Ammon's horn (tissue), 1 donor: Measurements from ENCODE around the gene TAS2R7.
"Not testable (repeated sequence)": the region's sequence is repeated elsewhere in the genome, so short reads cannot be mapped to it uniquely, and the experiment has no call there.

Experiments used
- DNase-seq: peaks from one replicate; pipeline ENCODE4 v3.0.0-alpha.2; 2016; ENCODE audit warnings: low spot score

TAS2R7 gene, protein sequence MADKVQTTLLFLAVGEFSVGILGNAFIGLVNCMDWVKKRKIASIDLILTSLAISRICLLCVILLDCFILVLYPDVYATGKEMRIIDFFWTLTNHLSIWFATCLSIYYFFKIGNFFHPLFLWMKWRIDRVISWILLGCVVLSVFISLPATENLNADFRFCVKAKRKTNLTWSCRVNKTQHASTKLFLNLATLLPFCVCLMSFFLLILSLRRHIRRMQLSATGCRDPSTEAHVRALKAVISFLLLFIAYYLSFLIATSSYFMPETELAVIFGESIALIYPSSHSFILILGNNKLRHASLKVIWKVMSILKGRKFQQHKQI

GRCh38 chr12:10802587-10802986, at the start of gene TAS2R7:
TAS2R7 (minus strand) TSS chr12:10802627; CDS start chr12:10802570, 57 bp downstream.
- DNase-seq: no peak

- DNase-seq: no peak
Observed at GRCh38 chr12:10851243-10851858, 48.9 kb upstream of the TAS2R7 start.

DNA sequence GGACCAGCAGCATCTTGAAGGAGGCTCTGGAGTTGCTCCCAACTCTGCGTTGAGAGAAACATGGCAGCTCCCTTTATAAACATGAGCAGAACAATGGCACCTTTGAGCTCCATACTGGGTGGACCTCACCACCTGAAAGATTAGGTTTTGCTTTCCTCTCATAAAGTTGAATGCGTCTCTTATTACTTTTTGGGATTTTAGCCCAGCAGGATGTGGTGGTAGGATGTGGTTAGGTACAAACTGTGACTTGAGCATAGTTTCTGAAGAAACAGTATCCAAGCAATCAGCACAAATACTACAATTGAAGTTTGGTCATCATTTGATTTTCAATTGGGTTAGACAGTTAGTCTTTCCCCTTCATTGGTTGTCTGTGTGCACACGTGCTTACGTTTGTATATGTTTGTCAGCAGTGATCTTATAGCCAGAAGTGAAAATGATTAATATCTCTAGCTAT, 47.0 kb upstream of the TAS2R7 start, which contains the start of gene PRR4:
Gene PRR4 (minus strand): TSS at position 51 of the 454 bp plus-strand sequence. CDS start 38 bp downstream, at position 13.
- no peak for DNase-seq

DNA sequence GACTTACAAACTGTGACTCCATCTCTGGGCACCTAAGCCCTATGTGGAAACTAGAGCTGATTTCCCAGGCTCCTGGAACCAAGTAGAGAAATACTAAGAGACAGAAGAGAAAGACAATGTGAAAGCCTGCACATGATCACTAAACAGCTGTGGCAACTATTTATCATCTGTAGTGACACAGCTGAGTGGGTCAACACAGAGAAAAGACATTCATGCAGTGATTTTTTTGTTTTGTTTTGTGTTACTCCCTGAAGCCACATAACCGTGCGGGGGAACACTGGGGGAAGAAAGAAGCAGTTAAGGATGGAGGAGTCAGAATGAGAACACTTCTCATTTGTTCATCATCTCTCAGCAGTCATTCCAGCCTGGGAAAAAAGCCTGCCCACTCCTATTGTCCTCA, 45.3 kb upstream of the TAS2R7 start:
- no peak for DNase-seq

GRCh38 chr12:10842862-10843261, 40.4 kb upstream of the TAS2R7 start:
- no peak for DNase-seq

DNA sequence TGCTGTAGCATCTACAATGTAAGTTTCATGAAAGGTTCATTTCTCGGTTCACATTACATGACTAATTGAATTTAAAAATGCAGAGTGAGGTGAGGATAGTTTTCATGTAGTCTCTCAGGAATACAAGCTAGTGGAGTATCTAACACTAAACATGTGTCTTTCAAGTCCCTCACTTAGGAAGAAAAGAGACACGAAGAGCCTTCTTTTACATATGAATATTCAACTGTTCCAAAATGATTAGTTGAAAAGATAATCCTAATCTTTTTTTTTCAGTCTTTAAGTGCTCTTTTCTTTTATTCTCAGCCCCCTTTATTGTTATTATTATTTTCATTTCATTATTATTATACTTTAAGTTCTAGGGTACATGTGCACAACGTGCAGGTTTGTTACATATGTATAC, 36.0 kb upstream of the TAS2R7 start:
- no peak for DNase-seq

GRCh38 chr12:10829994-10830393, 27.6 kb upstream of the TAS2R7 start:
- no peak for DNase-seq

DNA sequence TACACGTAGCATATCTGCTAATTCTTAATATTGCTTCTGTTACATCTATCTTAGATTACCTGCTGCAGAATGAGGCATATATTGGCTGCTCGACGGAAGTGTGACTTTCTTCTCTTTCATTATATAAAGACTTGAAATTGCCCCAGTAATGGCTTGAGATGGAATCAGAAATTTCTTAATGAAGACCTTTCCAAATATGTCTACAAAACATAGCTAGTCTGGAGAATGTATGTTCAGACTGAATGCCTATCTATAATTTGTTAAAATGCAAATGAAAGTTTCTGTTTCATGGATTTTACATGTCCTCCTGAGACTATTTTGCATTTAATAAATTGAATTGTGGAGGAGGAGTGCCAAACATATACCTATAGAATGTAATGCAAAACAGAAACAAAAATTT, 23.8 kb upstream of the TAS2R7 start, which contains the start of gene TAS2R10:
Gene TAS2R10 (minus strand): TSS at position 101 of the 400 bp plus-strand sequence. CDS start 89 bp downstream, at position 12.
- DNase-seq: no peak

- DNase-seq: no peak
Observed at GRCh38 chr12:10824957-10825356, 22.5 kb upstream of the TAS2R7 start.

DNA sequence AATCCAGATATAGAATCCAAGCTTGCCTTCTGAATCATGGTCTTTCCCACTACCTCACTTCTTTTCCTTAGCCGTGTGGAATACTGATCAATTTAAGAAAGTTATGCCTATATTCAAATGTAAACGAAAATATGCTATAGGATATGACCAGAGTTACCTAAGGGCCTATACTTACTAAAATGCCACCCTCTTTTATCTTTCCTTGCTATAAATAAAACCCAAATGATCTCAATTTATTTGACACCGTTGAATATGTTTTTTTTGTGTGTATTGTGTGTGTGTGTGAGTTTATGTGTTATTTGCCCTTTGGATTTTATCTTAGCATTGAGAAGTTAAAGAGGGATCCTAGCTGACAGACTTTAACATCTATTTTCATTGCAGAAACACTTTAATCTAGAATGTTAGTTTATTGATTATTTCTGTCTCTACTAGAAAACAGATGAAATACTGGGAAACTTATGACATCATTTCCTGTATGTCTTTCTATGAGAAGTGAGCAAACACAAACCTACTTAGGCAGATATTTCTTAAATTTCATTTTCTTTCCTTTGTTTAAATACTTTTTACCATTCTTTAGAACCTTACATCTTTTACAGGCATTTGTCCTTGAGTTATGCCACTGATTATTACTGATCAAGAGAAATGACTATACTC, 9.6 kb upstream of the TAS2R7 start:
- no peak for DNase-seq

- DNase-seq: no peak
Observed at GRCh38 chr12:10810068-10810467, 7.6 kb upstream of the TAS2R7 start, which contains the start of gene TAS2R9. TAS2R9 (minus strand) TSS chr12:10810168; CDS start chr12:10810075, 93 bp downstream.

DNA sequence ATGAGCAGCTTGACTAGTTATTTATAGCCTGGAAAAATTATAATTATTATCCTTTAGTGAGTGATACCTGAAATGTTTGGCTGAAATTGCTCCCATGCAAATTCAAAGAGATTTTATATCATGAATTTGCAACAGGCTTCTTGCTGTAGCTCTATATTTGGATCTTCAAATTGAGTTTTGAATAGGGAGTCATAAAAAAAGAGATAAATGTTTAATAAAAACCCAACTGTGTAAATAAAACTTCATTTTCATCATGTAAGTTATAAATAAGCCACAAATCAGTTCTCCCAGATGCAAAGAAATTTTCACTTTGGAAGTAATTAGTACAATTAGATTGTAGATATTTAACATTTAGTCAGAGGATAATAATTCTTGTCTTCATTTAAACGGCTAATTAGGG, 4.8 kb upstream of the TAS2R7 start, which contains the start of gene TAS2R8:
Gene TAS2R8 (minus strand): TSS at position 101 of the 400 bp plus-strand sequence. CDS start 306 bp downstream, outside the sequence.
- no peak for DNase-seq

GRCh38 chr12:10801741-10802140, 686 bp downstream of the TAS2R7 start:
- DNase-seq: no peak

DNA sequence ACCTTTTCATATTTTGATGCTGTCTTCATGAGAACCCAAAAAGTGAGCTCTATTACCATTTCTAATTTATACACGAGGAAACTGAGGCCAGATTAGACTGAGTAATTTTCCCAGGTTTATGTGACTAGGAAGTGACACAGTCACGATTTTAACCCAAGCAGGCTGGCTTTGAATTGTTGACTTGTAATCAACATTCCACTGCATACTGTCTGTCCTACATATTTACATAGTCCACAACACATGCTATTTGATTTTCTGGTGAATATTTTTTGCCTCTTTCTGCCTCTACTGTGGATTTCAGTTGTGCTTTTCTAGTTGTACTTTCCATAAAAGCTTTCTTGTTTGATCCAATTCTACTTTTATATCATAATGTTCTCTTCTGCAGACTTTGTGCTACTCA, 8.2 kb downstream of the TAS2R7 start:
- DNase-seq: no peak

GRCh38 chr12:10791769-10792168, 10.7 kb downstream of the TAS2R7 start:
- not testable (repeated sequence) for DNase-seq

GRCh38 chr12:10783252-10783651, 19.2 kb downstream of the TAS2R7 start:
- DNase-seq: no peak

- no peak for DNase-seq
Observed at GRCh38 chr12:10779103-10779502, 23.3 kb downstream of the TAS2R7 start.

GRCh38 chr12:10771132-10771733, 31.2 kb downstream of the TAS2R7 start:
- peak; percentile 55 for DNase-seq

DNA sequence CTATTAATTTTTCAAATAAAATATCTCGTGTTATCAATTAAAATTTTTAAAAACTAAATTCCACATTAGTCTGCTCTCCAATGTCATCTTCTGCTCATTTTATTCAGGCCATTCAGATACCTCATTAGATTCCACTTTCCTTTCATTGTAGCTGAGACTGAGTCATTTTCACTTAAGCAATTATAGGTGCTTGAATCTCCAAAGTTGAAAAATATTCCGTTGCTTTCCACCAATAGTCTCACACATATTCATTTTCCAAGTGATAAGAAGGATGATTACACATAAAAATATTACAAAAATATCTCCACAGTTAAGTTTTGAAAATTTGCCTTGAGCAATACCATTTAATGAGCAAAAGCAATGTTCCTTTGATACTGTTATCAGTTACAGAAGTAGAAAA, 42.8 kb downstream of the TAS2R7 start:
- no peak for DNase-seq

DNA sequence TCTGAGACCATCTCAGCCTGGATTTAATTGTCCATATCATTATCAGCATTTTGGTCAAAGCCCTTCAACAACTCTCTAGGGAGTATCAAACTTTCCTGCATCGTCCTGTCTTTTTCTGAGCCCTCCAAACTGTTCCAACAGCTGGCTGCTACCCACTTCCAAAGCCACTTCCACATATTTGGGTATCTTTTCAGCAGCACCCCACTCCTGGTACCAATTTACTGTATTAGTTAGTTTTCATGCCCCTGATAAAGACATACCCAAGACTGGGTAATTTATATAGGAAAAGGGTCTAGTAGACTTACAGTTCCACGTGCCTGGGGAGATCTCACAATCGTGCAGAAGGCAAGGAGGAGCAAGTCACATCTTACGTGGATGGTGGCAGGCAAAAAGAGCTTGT, 46.2 kb downstream of the TAS2R7 start:
- DNase-seq: no peak

GRCh38 chr12:10753059-10753458, 49.4 kb downstream of the TAS2R7 start:
- no peak for DNase-seq
